Limb (tissue), 2 donors: ENCODE data around the gene ANKRD29.
A peak's percentile ranks its signal among the peaks of the same experiment; 100 is the strongest.
"Not testable (repeated sequence)": the region's sequence is repeated elsewhere in the genome, so short reads cannot be mapped to it uniquely, and the experiment has no call there.

Source experiments
- DNase-seq, 2 donors: peaks; one replicate each; pipeline ENCODE4 v3.0.0-alpha.2; 2016; ENCODE audit errors: extremely low spot score in 2 of 2

The ANKRD29 gene

DNA sequence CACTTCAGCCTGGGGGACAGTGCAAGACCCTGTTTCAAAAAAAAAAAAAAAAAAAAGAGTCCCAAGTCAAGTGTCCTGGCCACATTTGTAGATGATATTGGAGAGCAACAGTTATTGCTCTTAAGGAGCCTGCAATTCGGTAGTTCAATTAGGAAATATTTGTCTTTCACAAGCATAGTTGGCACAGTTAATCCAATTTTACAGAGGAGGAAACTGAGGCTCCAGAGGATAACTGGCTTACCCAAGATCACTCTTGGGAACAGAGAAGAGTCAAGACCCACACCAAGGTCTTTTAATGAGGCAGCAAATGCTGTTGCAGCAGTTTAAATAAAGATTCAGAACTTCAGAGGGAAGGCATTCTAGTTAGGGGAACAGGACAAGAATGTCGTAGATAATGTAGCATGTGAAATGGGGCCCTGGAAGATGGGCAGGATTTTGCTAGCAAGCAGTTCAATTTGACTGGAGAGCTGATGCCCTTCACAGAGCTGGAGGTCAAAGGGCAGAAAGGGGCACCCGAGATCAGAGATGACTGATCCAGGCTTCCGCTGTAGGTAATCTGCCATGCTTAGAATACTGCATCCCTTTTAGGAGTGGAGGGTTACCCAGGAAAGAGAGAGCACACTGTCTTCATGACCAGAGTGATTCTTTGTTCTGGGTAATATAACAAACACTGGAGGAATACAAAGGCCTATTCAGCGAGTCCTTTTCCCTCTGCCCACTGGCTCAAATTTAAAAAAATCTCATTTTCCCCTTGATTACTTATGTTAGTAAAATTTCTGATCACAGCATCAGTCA is 79.4 kb downstream of the ANKRD29 start:
- DNase-seq: no peak

GRCh38 chr18:23580677-23581367 is 81.9 kb downstream of the ANKRD29 start:
- DNase-seq: no peak

DNA sequence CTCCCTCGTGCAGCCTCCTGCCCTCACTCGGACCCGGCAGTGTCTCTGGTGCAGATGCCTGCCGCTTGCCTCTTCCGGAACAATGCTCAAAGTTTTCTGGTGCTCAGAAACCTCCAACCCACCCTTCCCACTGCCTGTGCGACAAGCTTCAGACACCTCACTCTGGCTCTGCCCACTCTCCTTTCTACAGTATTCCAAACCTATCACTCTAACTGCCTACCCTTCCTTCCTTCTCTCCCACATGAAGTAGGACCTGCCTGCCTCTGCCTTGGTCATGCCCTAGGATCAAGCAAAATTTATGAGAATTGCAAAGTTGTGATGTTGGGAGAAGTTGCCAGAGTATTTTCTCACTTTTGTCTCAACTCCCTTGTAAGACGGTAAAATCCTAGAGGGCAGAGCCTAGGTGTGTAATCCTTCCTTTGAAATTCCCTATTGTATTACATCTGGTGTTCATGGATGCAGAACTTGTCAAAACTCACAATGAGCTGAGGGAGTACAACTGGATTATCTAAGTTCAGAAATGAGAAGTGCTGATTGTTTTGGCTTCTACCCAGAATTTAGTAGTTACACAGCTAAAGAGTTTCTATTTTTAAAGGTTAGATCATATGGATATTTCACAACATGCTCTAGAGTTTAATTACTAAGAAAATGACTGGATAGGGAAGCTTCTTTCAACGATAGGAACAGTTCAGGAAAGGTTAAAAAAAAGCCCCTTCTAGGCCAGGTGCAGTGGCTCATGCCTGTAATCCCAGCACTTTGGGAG is 83.6 kb downstream of the ANKRD29 start:
- DNase-seq: no peak

DNA sequence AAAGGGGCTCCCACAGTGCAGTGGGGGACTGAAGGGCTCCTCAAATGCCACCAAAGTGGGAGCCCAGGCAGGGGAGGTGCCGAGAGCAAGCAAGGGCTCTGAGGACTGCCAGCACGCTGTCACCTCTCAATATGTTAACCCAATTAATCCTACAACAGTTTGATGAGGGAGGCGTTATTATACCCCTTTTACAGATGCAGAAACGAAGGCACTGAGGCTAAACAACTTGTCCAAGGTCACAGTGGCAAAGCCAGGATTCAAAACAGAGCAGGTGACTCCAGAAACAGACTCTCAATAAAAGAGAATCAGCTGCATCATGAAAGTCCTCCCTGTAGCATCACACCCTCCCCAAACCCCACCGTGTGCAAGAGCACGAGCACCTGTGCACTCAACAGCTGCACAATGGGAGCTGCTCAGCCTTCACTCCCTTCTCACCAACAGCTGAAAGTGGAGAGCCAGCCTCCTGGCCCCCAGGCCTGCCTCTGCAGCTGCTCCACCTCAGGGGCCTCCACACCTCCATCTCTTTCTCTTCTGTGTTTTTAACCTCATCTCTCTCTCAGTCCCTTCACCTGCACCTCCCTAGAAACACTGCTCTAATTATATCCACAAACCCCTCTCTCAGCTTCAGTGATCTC is 84.5 kb downstream of the ANKRD29 start:
- DNase-seq: peak in 1 of 2 donors; percentile 4

DNA sequence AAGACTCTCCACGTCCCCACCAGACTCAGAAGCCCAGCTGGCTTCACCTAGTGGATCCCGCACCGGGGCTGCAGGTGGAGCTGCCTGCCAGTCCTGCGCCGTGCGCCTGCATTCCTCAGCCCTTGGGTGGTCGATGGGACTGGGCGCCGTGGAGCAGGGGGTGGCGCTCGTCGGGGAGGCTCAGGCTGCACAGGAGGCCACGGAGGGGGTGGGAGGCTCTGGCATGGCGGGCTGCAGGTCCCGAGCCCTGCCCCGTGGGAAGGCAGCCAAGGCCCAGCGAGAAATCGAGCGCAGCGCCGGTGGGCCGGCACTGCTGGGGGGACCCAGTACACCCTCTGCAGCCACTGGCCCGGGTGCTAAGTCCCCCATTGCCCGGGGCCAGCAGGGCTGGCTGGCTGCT is 85.2 kb downstream of the ANKRD29 start:
- DNase-seq: not testable (repeated sequence)

DNA sequence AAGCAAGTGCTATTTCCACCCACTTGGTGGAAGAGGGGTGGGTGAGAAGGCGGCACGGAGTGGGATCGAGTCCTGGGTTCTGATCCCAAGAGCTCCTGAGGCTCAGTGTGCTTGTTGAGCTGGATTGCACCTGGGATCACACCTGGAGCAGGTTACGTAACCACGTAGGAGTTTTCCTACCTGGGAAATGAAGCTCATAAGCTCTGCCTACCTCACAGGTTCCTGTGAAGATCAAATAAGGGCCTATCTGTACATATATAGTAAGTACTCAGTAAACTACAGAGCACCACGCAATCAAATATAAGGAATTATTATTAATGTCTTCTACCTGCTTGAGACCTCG is 87.4 kb downstream of the ANKRD29 start:
- DNase-seq: no peak

DNA sequence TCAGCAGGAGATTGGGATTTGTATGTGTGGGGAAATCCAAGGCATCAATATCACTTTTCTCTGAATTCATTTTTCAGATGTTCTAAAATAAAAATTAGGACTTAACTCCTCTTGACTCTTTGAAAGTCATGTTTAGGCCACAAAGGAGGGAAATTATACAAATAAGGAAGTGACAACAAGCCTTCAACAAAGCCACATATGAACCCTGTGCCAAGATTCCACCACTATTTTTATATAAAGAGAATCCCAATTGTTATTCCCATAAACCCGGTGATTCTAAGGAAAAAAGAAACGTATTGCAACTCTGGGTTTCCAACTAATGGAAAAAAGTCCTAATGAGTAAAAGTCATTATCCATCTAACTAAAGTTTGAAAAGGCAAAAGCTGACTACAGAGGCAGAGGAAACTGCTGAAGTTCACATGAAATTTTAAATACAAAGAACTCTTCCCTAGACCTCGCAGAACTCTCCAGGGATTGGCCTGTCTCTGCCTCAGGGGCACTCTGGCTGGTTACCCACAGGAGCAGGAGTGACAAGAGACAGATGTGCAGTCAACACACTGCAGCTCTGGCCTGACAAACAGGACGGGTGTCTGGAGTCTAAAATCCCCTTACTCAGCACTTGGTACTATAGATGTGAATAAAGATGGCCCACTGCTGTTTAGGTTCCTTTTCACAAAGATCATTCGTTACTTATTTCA is 88.0 kb downstream of the ANKRD29 start:
- DNase-seq: no peak

- no peak for DNase-seq
Measured at GRCh38 chr18:23573626-23574431, 88.9 kb downstream of the ANKRD29 start.

DNA sequence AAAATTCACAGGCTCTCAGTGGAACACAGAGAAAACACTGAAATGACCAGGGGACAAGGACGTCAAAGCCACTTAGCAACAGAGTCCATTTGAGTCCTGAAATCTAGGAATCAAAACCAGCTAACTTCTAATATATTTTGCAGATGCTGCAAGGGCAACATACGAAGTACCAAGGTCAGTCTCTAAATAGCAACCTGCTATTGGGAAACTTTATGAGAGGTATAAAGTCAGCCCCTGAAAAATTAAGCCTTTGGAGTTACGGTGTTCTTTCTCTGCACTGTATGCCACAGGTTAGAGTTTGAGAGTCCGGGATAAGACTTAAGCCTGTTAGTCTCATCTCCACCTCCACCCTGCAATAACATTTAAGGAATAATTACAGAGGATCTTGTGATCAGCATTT is 89.7 kb downstream of the ANKRD29 start:
- no peak for DNase-seq

GRCh38 chr18:23572570-23572969 is 90.1 kb downstream of the ANKRD29 start:
- DNase-seq: no peak

DNA sequence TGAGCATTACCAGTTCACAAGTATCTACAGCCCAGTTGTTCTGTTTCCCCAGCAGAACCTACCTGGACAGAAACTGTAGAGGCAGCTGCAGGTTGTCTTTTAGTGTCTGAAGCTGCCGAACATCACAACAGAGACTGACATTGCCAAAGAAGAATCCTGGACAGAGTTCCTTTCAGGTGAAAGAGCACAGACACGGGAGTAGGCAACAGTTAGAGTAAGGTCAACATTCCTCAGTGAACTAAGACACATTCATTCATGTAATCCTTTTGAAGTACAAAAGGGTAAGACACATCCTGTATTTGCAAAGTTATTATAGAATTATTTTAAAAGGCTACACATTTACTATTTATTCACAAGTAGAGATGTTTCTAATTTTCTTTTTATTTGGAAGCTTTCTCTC is 90.7 kb downstream of the ANKRD29 start:
- no peak for DNase-seq

DNA sequence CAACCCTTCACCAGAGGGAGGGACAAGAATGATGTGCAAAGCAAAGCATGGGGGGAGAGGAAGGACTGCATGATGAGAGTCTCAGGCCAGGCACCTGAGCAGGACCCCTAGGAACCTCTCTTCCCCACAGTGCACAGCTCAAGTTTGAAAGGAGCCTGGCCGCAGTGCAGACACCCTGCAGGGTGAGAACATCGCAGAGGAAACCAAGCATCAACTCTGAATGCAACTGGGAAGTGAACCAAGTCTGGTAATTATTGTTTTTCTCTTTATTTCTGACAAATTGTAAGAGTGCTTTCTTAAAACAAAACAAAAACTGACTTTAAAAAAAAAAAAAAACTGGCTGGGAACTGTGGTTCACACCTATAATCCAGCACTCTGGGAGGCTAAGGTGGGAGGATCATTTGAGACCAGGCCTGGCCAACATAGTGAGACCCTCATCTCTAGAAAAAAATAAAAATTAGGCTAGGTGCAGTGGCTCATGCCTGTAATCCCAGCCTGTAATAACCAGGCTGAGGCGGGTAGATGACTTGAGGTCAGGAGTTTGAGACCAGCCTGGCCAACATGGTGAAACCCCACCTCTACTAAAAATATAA is 91.7 kb downstream of the ANKRD29 start:
- DNase-seq: no peak

GRCh38 chr18:23569299-23570063 is 93.2 kb downstream of the ANKRD29 start:
- no peak for DNase-seq

- no peak for DNase-seq
Measured at GRCh38 chr18:23568281-23569138, 94.2 kb downstream of the ANKRD29 start.

GRCh38 chr18:23567671-23568070 is 95.0 kb downstream of the ANKRD29 start:
- DNase-seq: no peak

- no peak for DNase-seq
Measured at GRCh38 chr18:23565916-23566547, 96.7 kb downstream of the ANKRD29 start.

DNA sequence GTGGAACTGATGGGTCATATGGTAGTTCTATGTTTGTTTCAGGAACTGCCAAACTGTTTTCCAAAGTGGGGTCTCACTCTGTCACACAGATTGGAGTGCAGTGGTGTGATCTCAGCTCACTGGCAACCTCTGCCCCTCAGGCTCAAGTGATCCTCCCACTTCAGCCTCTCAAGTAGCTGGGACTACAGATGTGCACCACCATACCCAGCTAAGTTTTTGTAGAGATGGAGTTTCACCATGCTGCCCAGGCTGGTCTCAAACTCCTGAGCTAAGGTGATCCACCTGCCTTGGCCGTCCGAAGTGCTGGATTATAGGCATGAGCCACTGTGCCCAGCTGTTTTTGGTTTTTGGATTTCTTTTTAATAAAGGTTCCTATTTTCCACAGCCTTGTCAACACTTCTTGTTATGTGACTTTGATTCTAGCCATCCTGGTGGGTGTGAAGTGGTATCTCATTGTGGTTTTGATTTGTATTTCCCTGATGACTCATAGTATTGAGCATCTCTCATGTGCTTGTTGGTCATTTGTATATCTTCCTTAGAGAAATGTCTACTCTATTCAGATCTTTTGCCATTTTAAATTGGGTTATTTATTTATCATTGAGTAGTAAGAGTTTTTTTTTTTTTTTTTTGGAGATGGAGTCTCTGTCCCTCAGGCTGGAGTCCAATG is 99.2 kb downstream of the ANKRD29 start:
- DNase-seq: no peak
